SJSA1 (cell line): ENCODE results near the gene QSER1. TPM values are rescaled to one million over a fixed set of nuclear protein-coding genes. Genes with fewer than 3 reads are reported as not detected.
A peak's percentile ranks its signal among the peaks of the same experiment; 100 is the strongest.
"Not testable (repeated sequence)": the region's sequence is repeated elsewhere in the genome, so short reads cannot be mapped to it uniquely, and the experiment has no call there.

ENCODE experiments used
- DNase-seq, 2 experiments: peaks; one replicate each; pipeline ENCODE4 v3.0.0-alpha.2; 2015 to 2020; ENCODE audit warnings: low spot score in 2 of 2, low read depth in 1 of 2
- H3K27ac ChIP-seq: fragments of 250-450 bp; sonication (Bioruptor Pico); 2 replicates; pipeline ENCODE4 v1.5.1; 2020; ENCODE audit warnings: mild to moderate bottlenecking, moderate library complexity
- H3K27me3 ChIP-seq: fragments of 250-450 bp; sonication (Bioruptor Pico); replicated peaks from 2 replicates; pipeline ENCODE4 v1.5.1; 2020; ENCODE audit warnings: mild to moderate bottlenecking, moderate library complexity
- H3K36me3 ChIP-seq: fragments of 250-450 bp; sonication (Bioruptor Pico); 2 replicates; pipeline ENCODE4 v1.5.1; 2020; ENCODE audit warnings: mild to moderate bottlenecking
- H3K4me1 ChIP-seq: fragments of 250-450 bp; sonication (Bioruptor Pico); replicated peaks from 2 replicates; pipeline ENCODE4 v1.6.1; 2021; ENCODE audit warnings: mild to moderate bottlenecking
- H3K4me3 ChIP-seq: fragments of 250-450 bp; sonication (Bioruptor Pico); 2 replicates; pipeline ENCODE4 v1.5.1; 2020; ENCODE audit warnings: mild to moderate bottlenecking
- H3K9me3 ChIP-seq: fragments of 250-450 bp; sonication (Bioruptor Pico); replicated peaks from 2 replicates; pipeline ENCODE4 v1.5.1; 2020; ENCODE audit warnings: mild to moderate bottlenecking
- total RNA-seq: library from RNA; depleted of rRNA; stranded (reverse); fragments of >200 nt; shearing (Covaris generic); gene quantifications from 2 replicates; pipeline ENCODE4 v1.2.3, GENCODE V29; 2014

The QSER1 gene
- total RNA-seq, 1 experiment from 2014 or later: 24.9 TPM

- Histone ChIP-seq H3K27ac (no peak overlapping the region), H3K4me3 (no peak overlapping the region), H3K36me3 (no peaks in the 10 kb centered on the region), H3K9me3 (no peaks in the 10 kb centered on the region), H3K27me3 (no peaks in the 10 kb centered on the region), H3K4me1 (no peaks in the 10 kb centered on the region)
- no peak for DNase-seq
Measured at GRCh38 chr11:32883421-32883820, 9.2 kb upstream of the QSER1 start.

- Histone ChIP-seq H3K9me3 (no peaks in the 10 kb centered on the region), H3K27me3 (no peaks in the 10 kb centered on the region), H3K4me3 (no peak overlapping the region), H3K27ac (no peak overlapping the region), H3K36me3 (no peaks in the 10 kb centered on the region), H3K4me1 (no peaks in the 10 kb centered on the region)
- DNase-seq: no peak
Measured at GRCh38 chr11:32884023-32884422, 8.6 kb upstream of the QSER1 start.

GRCh38 chr11:32884770-32885384 lies 7.7 kb upstream of the QSER1 start:
- DNase-seq: no peak
- no peaks in the 10 kb centered on the region for H3K27me3 ChIP-seq

GRCh38 chr11:32885556-32885955 lies 7.1 kb upstream of the QSER1 start:
- no peak overlapping the region for H3K4me3 ChIP-seq
- H3K36me3 ChIP-seq: no peaks in the 10 kb centered on the region
- DNase-seq: no peak
- no peaks in the 10 kb centered on the region for H3K4me1 ChIP-seq
- H3K27ac ChIP-seq: no peak overlapping the region
- no peaks in the 10 kb centered on the region for H3K9me3 ChIP-seq
- H3K27me3 ChIP-seq: no peaks in the 10 kb centered on the region

More at GRCh38 chr11:32884770-32885384, 7.7 kb upstream of the QSER1 start:
- H3K4me1 ChIP-seq: no peaks in the 10 kb centered on the region
- H3K27ac ChIP-seq: no peak overlapping the region
- H3K4me3 ChIP-seq: no peak overlapping the region
- H3K9me3 ChIP-seq: no peaks in the 10 kb centered on the region
- H3K36me3 ChIP-seq: no peaks in the 10 kb centered on the region

GRCh38 chr11:32886180-32886579 lies 6.4 kb upstream of the QSER1 start:
- no peaks in the 10 kb centered on the region for H3K9me3 ChIP-seq
- H3K4me3 ChIP-seq: no peak overlapping the region
- H3K27ac ChIP-seq: no peak overlapping the region
- DNase-seq: no peak
- no peaks in the 10 kb centered on the region for H3K36me3 ChIP-seq
- no peaks in the 10 kb centered on the region for H3K4me1 ChIP-seq
- no peaks in the 10 kb centered on the region for H3K27me3 ChIP-seq

GRCh38 chr11:32887707-32888383 lies 4.8 kb upstream of the QSER1 start:
- not testable (repeated sequence) for DNase-seq, H3K36me3 ChIP-seq, H3K4me3 ChIP-seq, H3K27ac ChIP-seq, H3K4me1 ChIP-seq, H3K9me3 ChIP-seq, H3K27me3 ChIP-seq

- not testable (repeated sequence) for H3K4me1 ChIP-seq, H3K27ac ChIP-seq, H3K4me3 ChIP-seq, DNase-seq, H3K36me3 ChIP-seq, H3K27me3 ChIP-seq, H3K9me3 ChIP-seq
Measured at GRCh38 chr11:32888384-32888710, 4.3 kb upstream of the QSER1 start.

- no peak overlapping the region for H3K4me3 ChIP-seq
- no peak for DNase-seq
- peaks cover 6% of the 10 kb centered on the region for H3K36me3 ChIP-seq
- H3K27me3 ChIP-seq: no peaks in the 10 kb centered on the region
- H3K27ac ChIP-seq: no peak overlapping the region
- H3K4me1 ChIP-seq: 0 out of 2 replicates have a peak, but pooled peaks cover 3% of the 10 kb centered on the region
- no peaks in the 10 kb centered on the region for H3K9me3 ChIP-seq
Measured at GRCh38 chr11:32888805-32889204, 3.8 kb upstream of the QSER1 start.

- no peak for DNase-seq
- no peaks in the 10 kb centered on the region for H3K27me3 ChIP-seq
- H3K4me1 ChIP-seq: 0 out of 2 replicates have a peak, but pooled peaks cover 3% of the 10 kb centered on the region
- H3K9me3 ChIP-seq: no peaks in the 10 kb centered on the region
- H3K27ac ChIP-seq: no peak overlapping the region
- no peak overlapping the region for H3K4me3 ChIP-seq
- H3K36me3 ChIP-seq: peaks cover 6% of the 10 kb centered on the region
Measured at GRCh38 chr11:32890843-32891656, 1.6 kb upstream of the QSER1 start.

GRCh38 chr11:32891657-32892354 lies 805 bp upstream of the QSER1 start:
- DNase-seq: no peak
- Histone ChIP-seq H3K36me3 (peaks cover 6% of the 10 kb centered on the region), H3K9me3 (no peaks in the 10 kb centered on the region), H3K4me3 (peak overlapping the region; percentile 74), H3K27me3 (no peaks in the 10 kb centered on the region), H3K27ac (peak overlapping the region; percentile 91), H3K4me1 (0 out of 2 replicates have a peak, but pooled peaks cover 3% of the 10 kb centered on the region)

- H3K36me3 ChIP-seq: peaks cover 6% of the 10 kb centered on the region
- peak overlapping the region; percentile 74 for H3K27ac ChIP-seq
- no peaks in the 10 kb centered on the region for H3K27me3 ChIP-seq
- H3K4me3 ChIP-seq: peak overlapping the region; percentile 74
- no peak for DNase-seq
- H3K9me3 ChIP-seq: no peaks in the 10 kb centered on the region
- H3K4me1 ChIP-seq: 0 out of 2 replicates have a peak, but pooled peaks cover 3% of the 10 kb centered on the region
Measured at GRCh38 chr11:32893093-32893342, 407 bp downstream of the QSER1 start.

- Histone ChIP-seq H3K4me3 (peak overlapping the region; percentile 74), H3K36me3 (peaks cover 6% of the 10 kb centered on the region), H3K4me1 (0 out of 2 replicates have a peak, but pooled peaks cover 3% of the 10 kb centered on the region), H3K27me3 (no peaks in the 10 kb centered on the region), H3K9me3 (no peaks in the 10 kb centered on the region), H3K27ac (peak overlapping the region; percentile 74)
- DNase-seq: peak; percentile 57 to 58
Measured at GRCh38 chr11:32893343-32894148, 935 bp downstream of the QSER1 start.

- Histone ChIP-seq H3K36me3 (peaks cover 14% of the 10 kb centered on the region), H3K27me3 (no peaks in the 10 kb centered on the region), H3K4me3 (peak overlapping the region; percentile 74), H3K4me1 (0 out of 2 replicates have a peak, but pooled peaks cover 3% of the 10 kb centered on the region), H3K27ac (peak overlapping the region; percentile 74), H3K9me3 (no peaks in the 10 kb centered on the region)
- DNase-seq: peak; percentile 54 to 55
Measured at GRCh38 chr11:32894149-32894827, 1.7 kb downstream of the QSER1 start.
